Mucosa of descending colon (tissue), 3 donors: ENCODE results near the gene MORF4L1. TPM values are rescaled to one million over a fixed set of nuclear protein-coding genes. Genes with fewer than 3 reads are reported as not detected.
"Not testable (repeated sequence)": the region's sequence is repeated elsewhere in the genome, so short reads cannot be mapped to it uniquely, and the experiment has no call there.

Experiments used
- ATAC-seq: fragments of 200-7000 bp; cut with Tn5 transposase; one replicate; pipeline ENCODE4 v1.9.1; 2020; ENCODE audit warnings: mild to moderate bottlenecking, moderate library complexity
- DNase-seq, 3 donors: peaks; one replicate each; pipeline ENCODE4 v3.0.0-alpha.2; 2020
- H3K36me3 ChIP-seq: fragments of 200-600 bp; one replicate; pipeline ENCODE4 v1.8.0; 2021; ENCODE audit warnings: low read depth, mild to moderate bottlenecking
- H3K4me1 ChIP-seq: fragments of 200-600 bp; one replicate; pipeline ENCODE4 v1.8.0; 2021; ENCODE audit warnings: low read depth, mild to moderate bottlenecking
- H3K4me3 ChIP-seq: fragments of 200-600 bp; one replicate; pipeline ENCODE4 v1.8.0; 2021; ENCODE audit warnings: mild to moderate bottlenecking
- H3K9me3 ChIP-seq: fragments of 200-600 bp; one replicate; pipeline ENCODE4 v1.8.0; 2021; ENCODE audit warnings: mild to moderate bottlenecking
- CTCF ChIP-seq: fragments of 200-600 bp; IDR thresholded peaks from one replicate; pipeline ENCODE4 v1.8.0; 2022; ENCODE audit warnings: antibody characterized with exemption, mild to moderate bottlenecking
- intact Hi-C, 2 donors: fragments of 100-400 bp; cut with DNase I in 1 of 2; cut with micrococcal nuclease in 1 of 2; formaldehyde crosslinking; loops; one replicate each; pipeline versions ENCODE4 v1.11.0 to v1.11.1; 2022; cut with DNase I, micrococcal nuclease
- total RNA-seq, 3 donors: library from RNA; stranded (reverse); fragmentation: NEBNext Ultra II Directional in 2 of 3; extraction: Animal tissue kit (Norgen Biotek cat#: 25700) in 2 of 3; gene quantifications; one replicate each; pipeline versions ENCODE4 v1.2.1 to v1.2.4, GENCODE V29; 2021 to 2023
- donor health status: DM: no; HTN: no; CAD: no; lungs with moderate emphysema.
- donor health status: DM: no; HTN: no; CAD: no.
- donor health status: DM: no; HTN: yes; CAD: no.

MORF4L1 gene
- total RNA-seq, 3 donors from 2014 or later, result 151 to 307 (median 188) TPM

GRCh38 chr15:78853500-78853899 lies 19.2 kb upstream of the MORF4L1 start:
- H3K4me1 ChIP-seq, result no peaks in the 10 kb centered on the region
- no peak for TF ChIP-seq CTCF
- intact Hi-C loops, result no loop called here

GRCh38 chr15:78854833-78855372 lies 17.8 kb upstream of the MORF4L1 start:
- DNase-seq, result no peak
- H3K4me1 ChIP-seq, result peaks cover 2% of the 10 kb centered on the region
- no peak overlapping the region for H3K4me3 ChIP-seq
- no peak for TF ChIP-seq CTCF
- ATAC-seq, result no peak
- intact Hi-C loops, result no loop called here
- no peaks in the 10 kb centered on the region for H3K9me3 ChIP-seq
- H3K36me3 ChIP-seq, result no peaks in the 10 kb centered on the region

More at GRCh38 chr15:78853500-78853899, 19.2 kb upstream of the MORF4L1 start:
- no peaks in the 10 kb centered on the region for H3K9me3 ChIP-seq
- DNase-seq (no peak), ATAC-seq (no peak)
- H3K4me3 ChIP-seq, result no peak overlapping the region
- H3K36me3 ChIP-seq, result no peaks in the 10 kb centered on the region

- intact Hi-C loops, result no loop called here
Measured at GRCh38 chr15:78855746-78856145, 16.9 kb upstream of the MORF4L1 start.

GRCh38 chr15:78859971-78860719 lies 12.5 kb upstream of the MORF4L1 start:
- ATAC-seq (peak; percentile 93), DNase-seq (peak; percentile 79 to 81 (median 80))
- peak; percentile 23 for TF ChIP-seq CTCF
- Histone ChIP-seq H3K4me3 (no peak overlapping the region), H3K9me3 (no peaks in the 10 kb centered on the region), H3K4me1 (peaks cover 4% of the 10 kb centered on the region), H3K36me3 (no peaks in the 10 kb centered on the region)
- intact Hi-C loops, result no loop called here

More at GRCh38 chr15:78855746-78856145, 16.9 kb upstream of the MORF4L1 start:
- Histone ChIP-seq H3K4me3 (no peak overlapping the region), H3K9me3 (no peaks in the 10 kb centered on the region), H3K36me3 (no peaks in the 10 kb centered on the region), H3K4me1 (peaks cover 4% of the 10 kb centered on the region)
- TF ChIP-seq CTCF, result no peak
- DNase-seq (no peak), ATAC-seq (no peak)

- H3K4me1 ChIP-seq, H3K9me3 ChIP-seq, ATAC-seq, intact Hi-C loops, H3K36me3 ChIP-seq, DNase-seq, H3K4me3 ChIP-seq: not testable (repeated sequence)
Measured at GRCh38 chr15:78865585-78865984, 7.1 kb upstream of the MORF4L1 start.

- intact Hi-C loops, H3K4me1 ChIP-seq, H3K4me3 ChIP-seq, H3K9me3 ChIP-seq, H3K36me3 ChIP-seq, ATAC-seq, DNase-seq: not testable (repeated sequence)
Measured at GRCh38 chr15:78866031-78866430, 6.7 kb upstream of the MORF4L1 start.
